ENCODE data around the gene SARNP.

Gene SARNP

DNA sequence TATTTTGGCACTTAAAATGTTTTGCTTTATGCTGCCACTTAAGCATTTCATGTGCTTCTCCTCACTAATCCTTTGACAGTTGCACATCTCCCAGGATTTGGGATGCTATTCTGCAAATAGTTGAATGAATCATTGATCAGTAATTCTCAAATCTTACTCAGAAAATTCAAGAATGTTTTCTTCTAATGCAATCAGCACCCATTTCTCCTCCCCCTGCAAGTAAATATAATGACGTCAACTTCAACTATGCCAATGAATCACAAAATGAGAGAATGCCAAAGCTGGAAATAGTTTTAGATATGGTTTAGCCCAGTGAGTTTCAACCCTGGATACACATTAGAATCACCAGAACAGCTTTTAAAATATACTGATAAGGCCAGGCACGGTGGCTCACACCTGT, 103.8 kb downstream of the SARNP start:
- Histone ChIP-seq H3K4me1 (ENCODE audit: insufficient read depth, low read length) (peaks cover 31% of the 10 kb centered on the region), H3K27me3 (ENCODE audit: insufficient read depth, low read length, poor library complexity) (peaks cover 10% of the 10 kb centered on the region), H2AFZ (ENCODE audit: low read depth, low read length) (no peak overlapping the region), H3K36me3 (ENCODE audit: insufficient read depth, low read length) (peaks cover 6% of the 10 kb centered on the region; the same call in 1 of the 2 replicates), H3K9me3 (ENCODE audit: insufficient read depth, low read length, severe bottlenecking) (no peaks in the 10 kb centered on the region), H3K27ac (ENCODE audit: low read length) (no peak overlapping the region), H3K9ac (ENCODE audit: low read depth, low read length) (no peak overlapping the region), H3K4me2 (ENCODE audit: insufficient read depth, low read length) (no peak overlapping the region), H3K4me3 (ENCODE audit: low read depth in 1 of 2, low read length in 2 of 2) (no peak overlapping the region), H3K79me2 (ENCODE audit: insufficient read depth, low read length) (peaks cover 24% of the 10 kb centered on the region), H4K20me1 (ENCODE audit: insufficient read depth, low read length) (no peaks in the 10 kb centered on the region)
- TF ChIP-seq, protein P1, sequence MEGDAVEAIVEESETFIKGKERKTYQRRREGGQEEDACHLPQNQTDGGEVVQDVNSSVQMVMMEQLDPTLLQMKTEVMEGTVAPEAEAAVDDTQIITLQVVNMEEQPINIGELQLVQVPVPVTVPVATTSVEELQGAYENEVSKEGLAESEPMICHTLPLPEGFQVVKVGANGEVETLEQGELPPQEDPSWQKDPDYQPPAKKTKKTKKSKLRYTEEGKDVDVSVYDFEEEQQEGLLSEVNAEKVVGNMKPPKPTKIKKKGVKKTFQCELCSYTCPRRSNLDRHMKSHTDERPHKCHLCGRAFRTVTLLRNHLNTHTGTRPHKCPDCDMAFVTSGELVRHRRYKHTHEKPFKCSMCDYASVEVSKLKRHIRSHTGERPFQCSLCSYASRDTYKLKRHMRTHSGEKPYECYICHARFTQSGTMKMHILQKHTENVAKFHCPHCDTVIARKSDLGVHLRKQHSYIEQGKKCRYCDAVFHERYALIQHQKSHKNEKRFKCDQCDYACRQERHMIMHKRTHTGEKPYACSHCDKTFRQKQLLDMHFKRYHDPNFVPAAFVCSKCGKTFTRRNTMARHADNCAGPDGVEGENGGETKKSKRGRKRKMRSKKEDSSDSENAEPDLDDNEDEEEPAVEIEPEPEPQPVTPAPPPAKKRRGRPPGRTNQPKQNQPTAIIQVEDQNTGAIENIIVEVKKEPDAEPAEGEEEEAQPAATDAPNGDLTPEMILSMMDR (IDR thresholded peaks at IDR 0.05; ENCODE audit: borderline replicate concordance, extremely low read depth, low read length, poor library complexity, severe bottlenecking), result no peak
- no peak for TF ChIP-seq EZH2 (IDR thresholded peaks at IDR 0.05; ENCODE audit: borderline replicate concordance, low read depth, low read length, severe bottlenecking)
- ATAC-seq (ENCODE audit: insufficient read depth, low read depth) (no peak), DNase-seq (no peak)

DNA sequence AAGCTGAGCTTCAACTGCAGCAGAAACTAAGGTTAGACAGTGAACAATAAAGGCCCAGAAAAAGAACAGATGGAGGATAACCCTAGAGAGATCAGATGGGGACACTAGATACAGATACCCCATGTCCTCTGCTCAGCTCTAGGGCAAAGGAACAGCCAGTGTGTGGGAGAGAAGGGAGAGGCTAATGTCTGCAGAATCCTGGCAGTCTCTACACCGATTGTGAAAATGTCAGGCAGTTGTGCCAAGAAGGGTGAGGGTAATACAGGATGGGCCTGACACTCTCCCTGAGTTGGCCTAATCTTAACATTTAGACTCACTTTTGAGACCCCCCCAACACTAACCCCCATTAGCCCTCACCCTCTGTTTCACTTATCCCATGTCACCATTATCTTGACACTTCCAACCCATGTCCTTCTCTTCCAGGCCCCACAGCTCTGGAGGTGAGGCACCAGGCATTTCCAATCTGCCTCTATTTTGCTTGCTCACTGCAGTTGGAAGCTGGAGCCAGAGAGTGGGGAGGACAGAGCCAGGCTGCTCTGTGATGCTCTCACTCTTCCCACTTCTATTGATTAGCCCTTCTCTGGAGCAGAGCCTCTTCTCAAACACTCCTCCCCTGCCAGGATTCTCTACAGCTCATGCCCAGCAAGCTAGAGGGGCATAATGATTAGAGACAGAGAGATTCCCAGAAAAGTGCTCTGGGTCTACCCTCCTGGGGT, 104.7 kb downstream of the SARNP start:
- Histone ChIP-seq H3K79me2 (ENCODE audit: insufficient read depth, low read length) (peaks cover 16% of the 10 kb centered on the region), H2AFZ (ENCODE audit: low read depth, low read length) (no peak overlapping the region), H3K9me3 (ENCODE audit: insufficient read depth, low read length, severe bottlenecking) (no peaks in the 10 kb centered on the region), H3K4me2 (ENCODE audit: insufficient read depth, low read length) (no peak overlapping the region), H3K27ac (ENCODE audit: low read length) (no peak overlapping the region), H4K20me1 (ENCODE audit: insufficient read depth, low read length) (no peaks in the 10 kb centered on the region), H3K4me3 (ENCODE audit: low read depth in 1 of 2, low read length in 2 of 2) (no peak overlapping the region), H3K27me3 (ENCODE audit: insufficient read depth, low read length, poor library complexity) (peaks cover 19% of the 10 kb centered on the region), H3K4me1 (ENCODE audit: insufficient read depth, low read length) (peaks cover 26% of the 10 kb centered on the region), H3K36me3 (ENCODE audit: insufficient read depth, low read length) (no peaks in the 10 kb centered on the region), H3K9ac (ENCODE audit: low read depth, low read length) (no peak overlapping the region)
- DNase-seq (no peak), ATAC-seq (ENCODE audit: insufficient read depth, low read depth) (no peak)
- no peak for TF ChIP-seq EZH2 (IDR thresholded peaks at IDR 0.05; ENCODE audit: borderline replicate concordance, low read depth, low read length, severe bottlenecking)
- TF ChIP-seq, protein P1 (IDR thresholded peaks at IDR 0.05; ENCODE audit: borderline replicate concordance, extremely low read depth, low read length, poor library complexity, severe bottlenecking), result no peak

DNA sequence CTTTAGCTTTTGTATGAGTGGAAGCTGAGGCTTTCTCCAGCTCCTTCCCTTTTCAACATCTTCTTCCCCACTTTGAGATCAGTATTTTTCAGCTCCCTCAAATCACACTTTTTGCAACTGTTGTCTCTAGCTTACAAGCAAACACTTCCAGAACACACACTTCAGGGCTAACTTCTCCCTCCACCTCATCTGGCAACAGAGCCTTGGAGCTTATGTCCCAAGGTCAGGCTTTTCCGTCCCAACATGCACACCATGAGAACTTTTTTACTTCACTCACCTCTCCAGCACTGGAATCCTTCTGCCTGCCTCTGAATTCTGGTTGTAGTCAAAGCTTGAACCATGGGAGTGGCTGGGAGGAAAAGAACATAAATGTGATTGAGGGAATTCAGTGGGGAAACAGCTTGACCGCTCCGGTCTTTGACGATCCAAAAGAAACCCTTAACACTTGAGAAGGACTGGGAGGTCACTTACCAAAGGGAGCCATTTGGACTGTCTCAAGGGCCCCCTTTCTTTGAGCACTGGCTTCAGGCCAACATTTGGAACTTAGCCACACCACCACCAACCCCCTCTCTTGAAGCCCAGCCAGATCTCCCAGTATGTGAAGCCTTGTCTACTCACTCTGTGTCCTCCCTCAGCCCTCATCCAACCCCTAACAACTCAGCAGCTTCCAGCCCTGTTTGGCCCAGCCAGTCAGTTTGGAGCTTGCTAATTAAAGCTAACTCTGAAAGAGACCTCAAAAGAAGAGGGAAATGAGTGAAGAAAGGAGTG, 105.6 kb downstream of the SARNP start:
- Histone ChIP-seq H3K9ac (ENCODE audit: low read depth, low read length) (no peak overlapping the region), H3K4me1 (ENCODE audit: insufficient read depth, low read length) (peaks cover 22% of the 10 kb centered on the region), H3K27ac (ENCODE audit: low read length) (no peak overlapping the region), H3K36me3 (ENCODE audit: insufficient read depth, low read length) (no peaks in the 10 kb centered on the region), H3K79me2 (ENCODE audit: insufficient read depth, low read length) (peaks cover 7% of the 10 kb centered on the region), H2AFZ (ENCODE audit: low read depth, low read length) (no peak overlapping the region), H3K4me3 (ENCODE audit: low read depth in 1 of 2, low read length in 2 of 2) (no peak overlapping the region), H4K20me1 (ENCODE audit: insufficient read depth, low read length) (no peaks in the 10 kb centered on the region), H3K27me3 (ENCODE audit: insufficient read depth, low read length, poor library complexity) (peaks cover 26% of the 10 kb centered on the region), H3K4me2 (ENCODE audit: insufficient read depth, low read length) (no peak overlapping the region), H3K9me3 (ENCODE audit: insufficient read depth, low read length, severe bottlenecking) (no peaks in the 10 kb centered on the region)
- TF ChIP-seq, protein P1 (IDR thresholded peaks at IDR 0.05; ENCODE audit: borderline replicate concordance, extremely low read depth, low read length, poor library complexity, severe bottlenecking), result no peak
- TF ChIP-seq EZH2 (IDR thresholded peaks at IDR 0.05; ENCODE audit: borderline replicate concordance, low read depth, low read length, severe bottlenecking), result no peak
- ATAC-seq (ENCODE audit: insufficient read depth, low read depth), result no peak
- no peak for DNase-seq

All from DND-41 (cell line).